ENCODE measurements around the gene ZC3H12D.

DNA sequence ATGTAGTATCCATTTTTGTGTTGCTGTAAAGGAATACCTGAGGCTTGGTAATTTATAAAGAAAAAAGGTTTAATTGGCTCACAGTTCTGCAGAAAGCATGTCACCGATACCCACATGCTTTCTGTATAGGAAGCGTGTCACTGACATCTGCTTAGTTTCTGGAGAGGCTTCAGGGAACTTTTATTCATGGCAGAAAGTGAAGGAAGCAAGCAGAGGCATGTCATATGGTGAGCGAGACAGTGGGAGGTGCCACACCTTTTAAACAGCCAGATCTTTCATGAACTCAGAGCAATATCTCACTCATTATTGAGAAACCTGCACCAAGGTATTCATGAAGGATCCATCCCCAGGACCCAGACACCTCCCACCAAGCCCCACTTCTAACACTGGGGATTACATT, 81.3 kb downstream of the ZC3H12D start:
- TF ChIP-seq, protein P1, sequence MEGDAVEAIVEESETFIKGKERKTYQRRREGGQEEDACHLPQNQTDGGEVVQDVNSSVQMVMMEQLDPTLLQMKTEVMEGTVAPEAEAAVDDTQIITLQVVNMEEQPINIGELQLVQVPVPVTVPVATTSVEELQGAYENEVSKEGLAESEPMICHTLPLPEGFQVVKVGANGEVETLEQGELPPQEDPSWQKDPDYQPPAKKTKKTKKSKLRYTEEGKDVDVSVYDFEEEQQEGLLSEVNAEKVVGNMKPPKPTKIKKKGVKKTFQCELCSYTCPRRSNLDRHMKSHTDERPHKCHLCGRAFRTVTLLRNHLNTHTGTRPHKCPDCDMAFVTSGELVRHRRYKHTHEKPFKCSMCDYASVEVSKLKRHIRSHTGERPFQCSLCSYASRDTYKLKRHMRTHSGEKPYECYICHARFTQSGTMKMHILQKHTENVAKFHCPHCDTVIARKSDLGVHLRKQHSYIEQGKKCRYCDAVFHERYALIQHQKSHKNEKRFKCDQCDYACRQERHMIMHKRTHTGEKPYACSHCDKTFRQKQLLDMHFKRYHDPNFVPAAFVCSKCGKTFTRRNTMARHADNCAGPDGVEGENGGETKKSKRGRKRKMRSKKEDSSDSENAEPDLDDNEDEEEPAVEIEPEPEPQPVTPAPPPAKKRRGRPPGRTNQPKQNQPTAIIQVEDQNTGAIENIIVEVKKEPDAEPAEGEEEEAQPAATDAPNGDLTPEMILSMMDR (tag by site-specific recombination; IDR thresholded peaks at IDR 0.05), result no peak
- no peak for TF ChIP-seq ZNF133 (tag by site-specific recombination; IDR thresholded peaks at IDR 0.05)
- TF ChIP-seq, protein P2, sequence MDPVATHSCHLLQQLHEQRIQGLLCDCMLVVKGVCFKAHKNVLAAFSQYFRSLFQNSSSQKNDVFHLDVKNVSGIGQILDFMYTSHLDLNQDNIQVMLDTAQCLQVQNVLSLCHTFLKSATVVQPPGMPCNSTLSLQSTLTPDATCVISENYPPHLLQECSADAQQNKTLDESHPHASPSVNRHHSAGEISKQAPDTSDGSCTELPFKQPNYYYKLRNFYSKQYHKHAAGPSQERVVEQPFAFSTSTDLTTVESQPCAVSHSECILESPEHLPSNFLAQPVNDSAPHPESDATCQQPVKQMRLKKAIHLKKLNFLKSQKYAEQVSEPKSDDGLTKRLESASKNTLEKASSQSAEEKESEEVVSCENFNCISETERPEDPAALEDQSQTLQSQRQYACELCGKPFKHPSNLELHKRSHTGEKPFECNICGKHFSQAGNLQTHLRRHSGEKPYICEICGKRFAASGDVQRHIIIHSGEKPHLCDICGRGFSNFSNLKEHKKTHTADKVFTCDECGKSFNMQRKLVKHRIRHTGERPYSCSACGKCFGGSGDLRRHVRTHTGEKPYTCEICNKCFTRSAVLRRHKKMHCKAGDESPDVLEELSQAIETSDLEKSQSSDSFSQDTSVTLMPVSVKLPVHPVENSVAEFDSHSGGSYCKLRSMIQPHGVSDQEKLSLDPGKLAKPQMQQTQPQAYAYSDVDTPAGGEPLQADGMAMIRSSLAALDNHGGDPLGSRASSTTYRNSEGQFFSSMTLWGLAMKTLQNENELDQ (tag by site-specific recombination; IDR thresholded peaks at IDR 0.05; ENCODE audit: low read depth), result no peak
- TF ChIP-seq, protein P3, sequence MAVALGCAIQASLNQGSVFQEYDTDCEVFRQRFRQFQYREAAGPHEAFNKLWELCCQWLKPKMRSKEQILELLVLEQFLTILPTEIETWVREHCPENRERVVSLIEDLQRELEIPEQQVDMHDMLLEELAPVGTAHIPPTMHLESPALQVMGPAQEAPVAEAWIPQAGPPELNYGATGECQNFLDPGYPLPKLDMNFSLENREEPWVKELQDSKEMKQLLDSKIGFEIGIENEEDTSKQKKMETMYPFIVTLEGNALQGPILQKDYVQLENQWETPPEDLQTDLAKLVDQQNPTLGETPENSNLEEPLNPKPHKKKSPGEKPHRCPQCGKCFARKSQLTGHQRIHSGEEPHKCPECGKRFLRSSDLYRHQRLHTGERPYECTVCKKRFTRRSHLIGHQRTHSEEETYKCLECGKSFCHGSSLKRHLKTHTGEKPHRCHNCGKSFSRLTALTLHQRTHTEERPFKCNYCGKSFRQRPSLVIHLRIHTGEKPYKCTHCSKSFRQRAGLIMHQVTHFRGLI (tag by site-specific recombination; IDR thresholded peaks at IDR 0.05), result no peak
- no peak for TF ChIP-seq ZNF155 (tag by site-specific recombination; IDR thresholded peaks at IDR 0.05)
- TF ChIP-seq, protein P4, sequence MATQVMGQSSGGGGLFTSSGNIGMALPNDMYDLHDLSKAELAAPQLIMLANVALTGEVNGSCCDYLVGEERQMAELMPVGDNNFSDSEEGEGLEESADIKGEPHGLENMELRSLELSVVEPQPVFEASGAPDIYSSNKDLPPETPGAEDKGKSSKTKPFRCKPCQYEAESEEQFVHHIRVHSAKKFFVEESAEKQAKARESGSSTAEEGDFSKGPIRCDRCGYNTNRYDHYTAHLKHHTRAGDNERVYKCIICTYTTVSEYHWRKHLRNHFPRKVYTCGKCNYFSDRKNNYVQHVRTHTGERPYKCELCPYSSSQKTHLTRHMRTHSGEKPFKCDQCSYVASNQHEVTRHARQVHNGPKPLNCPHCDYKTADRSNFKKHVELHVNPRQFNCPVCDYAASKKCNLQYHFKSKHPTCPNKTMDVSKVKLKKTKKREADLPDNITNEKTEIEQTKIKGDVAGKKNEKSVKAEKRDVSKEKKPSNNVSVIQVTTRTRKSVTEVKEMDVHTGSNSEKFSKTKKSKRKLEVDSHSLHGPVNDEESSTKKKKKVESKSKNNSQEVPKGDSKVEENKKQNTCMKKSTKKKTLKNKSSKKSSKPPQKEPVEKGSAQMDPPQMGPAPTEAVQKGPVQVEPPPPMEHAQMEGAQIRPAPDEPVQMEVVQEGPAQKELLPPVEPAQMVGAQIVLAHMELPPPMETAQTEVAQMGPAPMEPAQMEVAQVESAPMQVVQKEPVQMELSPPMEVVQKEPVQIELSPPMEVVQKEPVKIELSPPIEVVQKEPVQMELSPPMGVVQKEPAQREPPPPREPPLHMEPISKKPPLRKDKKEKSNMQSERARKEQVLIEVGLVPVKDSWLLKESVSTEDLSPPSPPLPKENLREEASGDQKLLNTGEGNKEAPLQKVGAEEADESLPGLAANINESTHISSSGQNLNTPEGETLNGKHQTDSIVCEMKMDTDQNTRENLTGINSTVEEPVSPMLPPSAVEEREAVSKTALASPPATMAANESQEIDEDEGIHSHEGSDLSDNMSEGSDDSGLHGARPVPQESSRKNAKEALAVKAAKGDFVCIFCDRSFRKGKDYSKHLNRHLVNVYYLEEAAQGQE (tag by site-specific recombination; IDR thresholded peaks at IDR 0.05), result no peak
- TF ChIP-seq, protein P5, sequence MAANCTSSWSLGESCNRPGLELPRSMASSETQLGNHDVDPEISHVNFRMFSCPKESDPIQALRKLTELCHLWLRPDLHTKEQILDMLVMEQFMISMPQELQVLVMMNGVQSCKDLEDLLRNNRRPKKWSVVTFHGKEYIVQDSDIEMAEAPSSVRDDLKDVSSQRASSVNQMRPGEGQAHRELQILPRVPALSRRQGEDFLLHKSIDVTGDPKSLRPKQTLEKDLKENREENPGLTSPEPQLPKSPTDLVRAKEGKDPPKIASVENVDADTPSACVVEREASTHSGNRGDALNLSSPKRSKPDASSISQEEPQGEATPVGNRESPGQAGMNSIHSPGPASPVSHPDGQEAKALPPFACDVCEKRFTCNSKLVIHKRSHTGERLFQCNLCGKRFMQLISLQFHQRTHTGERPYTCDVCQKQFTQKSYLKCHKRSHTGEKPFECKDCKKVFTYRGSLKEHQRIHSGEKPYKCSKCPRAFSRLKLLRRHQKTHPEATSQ (tag by site-specific recombination; IDR thresholded peaks at IDR 0.05), result no peak
- no peak for TF ChIP-seq ZNF514 (tag by site-specific recombination; IDR thresholded peaks at IDR 0.05)
- no peak for TF ChIP-seq ZNF664 (tag by site-specific recombination; IDR thresholded peaks at IDR 0.05)
- TF ChIP-seq ZNF510 (tag by site-specific recombination; IDR thresholded peaks at IDR 0.05; ENCODE audit: insufficient replicate concordance), result no peak
- no peak for TF ChIP-seq ZNF843 (tag by site-specific recombination; IDR thresholded peaks at IDR 0.05)
- no peak for TF ChIP-seq ZNF324 (tag by site-specific recombination; IDR thresholded peaks at IDR 0.05)

All from HEK293 (cell line).